GM23248 (cell line): ENCODE measurements around the gene ANTKMT. TPM values are rescaled to one million over a fixed set of nuclear protein-coding genes. Genes with fewer than 3 reads are reported as not detected.
A peak's percentile ranks its signal among the peaks of the same experiment; 100 is the strongest.

ENCODE experiments used
- DNase-seq: peaks from one replicate; pipeline ENCODE4 v3.0.0-alpha.2; 2015
- H2AFZ ChIP-seq: fragments of 200-600 bp; sonication (generic); 2 replicates; pipeline ENCODE4 v1.6.1; 2016; ENCODE audit warnings: antibody characterized with exemption
- H3F3A ChIP-seq: fragments of 200-600 bp; sonication (generic); 2 replicates; pipeline ENCODE4 v1.6.1; 2016; ENCODE audit warnings: mild to moderate bottlenecking, antibody characterized with exemption, mixed run types; ENCODE audit not compliant: insufficient read depth
- H3K27ac ChIP-seq: fragments of 200-600 bp; sonication (generic); 2 replicates; pipeline ENCODE4 v1.5.1; 2016; ENCODE audit warnings: mild to moderate bottlenecking
- H3K27me3 ChIP-seq: fragments of 200-600 bp; sonication (generic); replicated peaks from 2 replicates; pipeline ENCODE4 v1.6.1; 2016; ENCODE audit warnings: mild to moderate bottlenecking; ENCODE audit not compliant: insufficient read depth
- H3K36me3 ChIP-seq: fragments of 200-600 bp; sonication (generic); 2 replicates; pipeline ENCODE4 v1.6.1; 2016; ENCODE audit warnings: low read depth, mild to moderate bottlenecking
- H3K4me1 ChIP-seq: fragments of 200-600 bp; sonication (generic); 2 replicates; pipeline ENCODE4 v1.6.1; 2016; ENCODE audit warnings: mild to moderate bottlenecking; ENCODE audit not compliant: insufficient read depth
- H3K4me2 ChIP-seq: fragments of 200-600 bp; sonication (generic); one replicate; pipeline ENCODE4 v1.6.1; 2016; ENCODE audit warnings: mild to moderate bottlenecking; ENCODE audit not compliant: unreplicated experiment
- H3K4me3 ChIP-seq: fragments of 200-600 bp; sonication (generic); 2 replicates; pipeline ENCODE4 v1.5.1; 2016; ENCODE audit warnings: mild to moderate bottlenecking
- H3K79me2 ChIP-seq: fragments of 200-600 bp; sonication (generic); 2 replicates; pipeline ENCODE4 v1.6.1; 2016; ENCODE audit warnings: mild to moderate bottlenecking; ENCODE audit not compliant: insufficient read depth
- H3K9ac ChIP-seq: fragments of 200-600 bp; sonication (generic); 2 replicates; pipeline ENCODE4 v1.6.1; 2016; ENCODE audit warnings: mild to moderate bottlenecking
- H3K9me2 ChIP-seq: fragments of 200-600 bp; sonication (generic); 2 replicates; pipeline ENCODE4 v1.6.1; 2016; ENCODE audit warnings: mixed run types, mild to moderate bottlenecking, moderate library complexity; ENCODE audit not compliant: insufficient read depth
- H3K9me3 ChIP-seq: fragments of 200-600 bp; sonication (generic); one replicate; pipeline ENCODE4 v1.6.1; 2017; ENCODE audit warnings: low read depth
- H4K20me1 ChIP-seq: fragments of 200-600 bp; sonication (generic); 2 replicates; pipeline ENCODE4 v1.6.0; 2016; ENCODE audit not compliant: insufficient read depth
- EZH2 ChIP-seq: fragments of 200-600 bp; sonication (generic); IDR thresholded peaks from 2 replicates; pipeline ENCODE4 v1.6.1; 2018; ENCODE audit warnings: antibody characterized with exemption, mild to moderate bottlenecking; ENCODE audit not compliant: insufficient read depth, poor library complexity, severe bottlenecking
- EZH2phosphoT487 ChIP-seq: fragments of 200-600 bp; sonication (generic); IDR thresholded peaks from 2 replicates; pipeline ENCODE4 v1.6.1; 2018; ENCODE audit warnings: antibody characterized with exemption, moderate library complexity, mild to moderate bottlenecking, low read depth; ENCODE audit not compliant: insufficient read depth
- WGBS, 2 experiments: methylation state at CpG; one replicate each; pipeline ENCODE4 v1.1.6; 2015 to 2017; ENCODE audit warnings: low lambda C conversion rate in 2 of 2, low coverage in 1 of 2; ENCODE audit errors: missing lambda C conversion rate in 2 of 2; 5-methylcytosine and 5-hydroxymethylcytosine counted together
- in situ Hi-C: fragments of 300-500 bp; cut with MboI; formaldehyde crosslinking; loops from 2 replicates; pipeline ENCODE4 v1.15.0; 2020
- polyA plus RNA-seq: library from polyadenylated mRNA; unstranded; fragments of >200 nt; fragmentation: Nextera tagmentation; extraction: Ambion mirVana; gene quantifications from 2 replicates; pipeline ENCODE4 v1.2.1, GENCODE V29; 2016
- total RNA-seq: library from RNA; depleted of rRNA; stranded (reverse); fragments of >200 nt; shearing (Covaris generic); gene quantifications from 2 replicates; pipeline ENCODE4 v1.2.3, GENCODE V29; 2014; rRNA removed

ANTKMT gene
- total RNA-seq, result 20.4 and 34.8 TPM in 2 replicates
- polyA plus RNA-seq, result 33.3 and 33.5 TPM in 2 replicates

- Histone ChIP-seq H4K20me1 (no peaks in the 10 kb centered on the region), H3K27ac (peak within 1 kb of the TSS; percentile 58), H3K9ac (peak within 1 kb of the TSS; percentile 75), H3F3A (no peaks in the 10 kb centered on the region), H3K4me3 (peak within 1 kb of the TSS; percentile 75), H3K9me3 (no peaks in the 10 kb centered on the region), H2AFZ (peak within 1 kb of the TSS; percentile 72), H3K4me1 (peaks cover 4% of the 10 kb centered on the region; the same call in 1 of the 2 replicates), H3K36me3 (no peaks in the 10 kb centered on the region), H3K9me2 (no peaks in the 10 kb centered on the region), H3K4me2 (peak within 1 kb of the TSS; percentile 76), H3K79me2 (no peaks in the 10 kb centered on the region; the same call in 1 of the 2 replicates), H3K27me3 (no peaks in the 10 kb centered on the region)
- 7 to 11% methylated on average over 68 to 85 of the region's 106 CpGs for WGBS, 2 experiments
- in situ Hi-C loops, result no loop called here
- TF ChIP-seq EZH2phosphoT487, result no peak
- no peak for TF ChIP-seq EZH2
- DNase-seq, result peak; percentile 86
Measured at GRCh38 chr16:720990-721764, at the start of gene ANTKMT. TSS of gene ANTKMT (plus strand) at chr16:721146. CDS start at chr16:721275, 129 bp downstream.

GRCh38 chr16:671353-672131 lies 49.4 kb upstream of the ANTKMT start:
- in situ Hi-C loops, result no loop called here
- H3F3A ChIP-seq, result no peaks in the 10 kb centered on the region
- H3K27me3 ChIP-seq, result no peaks in the 10 kb centered on the region
- no peak overlapping the region for H3K4me2 ChIP-seq
- TF ChIP-seq EZH2, result no peak
- no peak for TF ChIP-seq EZH2phosphoT487
- H3K36me3 ChIP-seq, result no peaks in the 10 kb centered on the region
- no peak overlapping the region for H3K9ac ChIP-seq
- H3K79me2 ChIP-seq, result peaks cover 24% of the 10 kb centered on the region
- H3K4me3 ChIP-seq, result no peak overlapping the region
- no peak overlapping the region for H2AFZ ChIP-seq
- no peaks in the 10 kb centered on the region for H3K9me3 ChIP-seq
- DNase-seq, result no peak
- no peaks in the 10 kb centered on the region for H3K9me2 ChIP-seq
- no peaks in the 10 kb centered on the region; the same call in 1 of the 2 replicates for H3K4me1 ChIP-seq
- H4K20me1 ChIP-seq, result no peaks in the 10 kb centered on the region
- 89 to 90% methylated on average over 14 to 36 of the region's 40 CpGs for WGBS, 2 experiments
- no peak overlapping the region for H3K27ac ChIP-seq

GRCh38 chr16:672371-672770 lies 48.6 kb upstream of the ANTKMT start:
- H3K4me1 ChIP-seq, result no peaks in the 10 kb centered on the region; the same call in 1 of the 2 replicates
- in situ Hi-C loops, result no loop called here
- WGBS, 2 experiments, result 90 to 92% methylated on average over 14 to 19 of the region's 19 CpGs
- H3K36me3 ChIP-seq, result no peaks in the 10 kb centered on the region
- no peak overlapping the region for H3K27ac ChIP-seq
- no peaks in the 10 kb centered on the region for H3F3A ChIP-seq
- no peaks in the 10 kb centered on the region for H3K9me3 ChIP-seq
- no peak overlapping the region for H3K4me3 ChIP-seq
- no peaks in the 10 kb centered on the region for H3K9me2 ChIP-seq
- no peaks in the 10 kb centered on the region for H3K27me3 ChIP-seq
- H3K79me2 ChIP-seq, result peaks cover 24% of the 10 kb centered on the region
- TF ChIP-seq EZH2phosphoT487 (no peak), EZH2 (no peak)
- no peak overlapping the region for H3K9ac ChIP-seq
- DNase-seq, result no peak
- H4K20me1 ChIP-seq, result no peaks in the 10 kb centered on the region
- no peak overlapping the region for H3K4me2 ChIP-seq
- no peak overlapping the region for H2AFZ ChIP-seq

- Histone ChIP-seq H3K79me2 (peaks cover 24% of the 10 kb centered on the region), H3K9me3 (no peaks in the 10 kb centered on the region), H4K20me1 (no peaks in the 10 kb centered on the region), H3K27me3 (no peaks in the 10 kb centered on the region), H3K4me2 (no peak overlapping the region), H2AFZ (no peak overlapping the region), H3K36me3 (no peaks in the 10 kb centered on the region), H3F3A (no peaks in the 10 kb centered on the region), H3K4me1 (no peaks in the 10 kb centered on the region; the same call in 1 of the 2 replicates), H3K27ac (no peak overlapping the region), H3K9ac (no peak overlapping the region), H3K4me3 (no peak overlapping the region), H3K9me2 (no peaks in the 10 kb centered on the region)
- no peak for TF ChIP-seq EZH2phosphoT487
- TF ChIP-seq EZH2, result no peak
- DNase-seq, result no peak
- in situ Hi-C loops, result no loop called here
- WGBS, 2 experiments, result 93 to 99% methylated on average over 20 to 21 of the region's 21 CpGs
Measured at GRCh38 chr16:672851-673250, 48.1 kb upstream of the ANTKMT start.
